ENCODE results near the gene FBXL7.

GRCh38 chr5:15564957-15565356 is 65.0 kb downstream of the FBXL7 start:
- TF ChIP-seq, protein P1, sequence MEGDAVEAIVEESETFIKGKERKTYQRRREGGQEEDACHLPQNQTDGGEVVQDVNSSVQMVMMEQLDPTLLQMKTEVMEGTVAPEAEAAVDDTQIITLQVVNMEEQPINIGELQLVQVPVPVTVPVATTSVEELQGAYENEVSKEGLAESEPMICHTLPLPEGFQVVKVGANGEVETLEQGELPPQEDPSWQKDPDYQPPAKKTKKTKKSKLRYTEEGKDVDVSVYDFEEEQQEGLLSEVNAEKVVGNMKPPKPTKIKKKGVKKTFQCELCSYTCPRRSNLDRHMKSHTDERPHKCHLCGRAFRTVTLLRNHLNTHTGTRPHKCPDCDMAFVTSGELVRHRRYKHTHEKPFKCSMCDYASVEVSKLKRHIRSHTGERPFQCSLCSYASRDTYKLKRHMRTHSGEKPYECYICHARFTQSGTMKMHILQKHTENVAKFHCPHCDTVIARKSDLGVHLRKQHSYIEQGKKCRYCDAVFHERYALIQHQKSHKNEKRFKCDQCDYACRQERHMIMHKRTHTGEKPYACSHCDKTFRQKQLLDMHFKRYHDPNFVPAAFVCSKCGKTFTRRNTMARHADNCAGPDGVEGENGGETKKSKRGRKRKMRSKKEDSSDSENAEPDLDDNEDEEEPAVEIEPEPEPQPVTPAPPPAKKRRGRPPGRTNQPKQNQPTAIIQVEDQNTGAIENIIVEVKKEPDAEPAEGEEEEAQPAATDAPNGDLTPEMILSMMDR (IDR thresholded peaks at IDR 0.05) = no peak
- no peak for TF ChIP-seq EZH2 (IDR thresholded peaks at IDR 0.05; ENCODE audit: borderline replicate concordance, insufficient read depth, low read depth, low read length, poor library complexity, severe bottlenecking)

All from B cell (primary cell).